HEK293 (cell line): ENCODE measurements around the gene CNOT6L.

Source experiments
- BCL6B ChIP-seq: fragments of 450-650 bp; formaldehyde crosslinking; IDR thresholded peaks from 2 replicates; pipeline ENCODE4 v1.5.1; 2017; ENCODE audit warnings: missing biosample characterization, missing genetic modification characterization
- TCF7L2 ChIP-seq: IDR thresholded peaks from 2 replicates; pipeline ENCODE4 v1.6.1; 2011; ENCODE audit warnings: low read depth, mild to moderate bottlenecking, inconsistent platforms, low read length, moderate library complexity, borderline replicate concordance
- ZNF174 ChIP-seq: fragments of 450-650 bp; formaldehyde crosslinking; IDR thresholded peaks from 2 replicates; pipeline ENCODE4 v1.5.0; 2017; ENCODE audit warnings: missing biosample characterization, mild to moderate bottlenecking, missing genetic modification characterization
- ZNF664 ChIP-seq: fragments of 450-650 bp; formaldehyde crosslinking; IDR thresholded peaks from 2 replicates; pipeline ENCODE4 v1.5.1; 2016; ENCODE audit warnings: missing biosample characterization, missing genetic modification characterization
- ZNF701 ChIP-seq: fragments of 450-650 bp; formaldehyde crosslinking; IDR thresholded peaks from 2 replicates; pipeline ENCODE4 v1.5.1; 2016; ENCODE audit warnings: missing biosample characterization, missing genetic modification characterization

CNOT6L gene

DNA sequence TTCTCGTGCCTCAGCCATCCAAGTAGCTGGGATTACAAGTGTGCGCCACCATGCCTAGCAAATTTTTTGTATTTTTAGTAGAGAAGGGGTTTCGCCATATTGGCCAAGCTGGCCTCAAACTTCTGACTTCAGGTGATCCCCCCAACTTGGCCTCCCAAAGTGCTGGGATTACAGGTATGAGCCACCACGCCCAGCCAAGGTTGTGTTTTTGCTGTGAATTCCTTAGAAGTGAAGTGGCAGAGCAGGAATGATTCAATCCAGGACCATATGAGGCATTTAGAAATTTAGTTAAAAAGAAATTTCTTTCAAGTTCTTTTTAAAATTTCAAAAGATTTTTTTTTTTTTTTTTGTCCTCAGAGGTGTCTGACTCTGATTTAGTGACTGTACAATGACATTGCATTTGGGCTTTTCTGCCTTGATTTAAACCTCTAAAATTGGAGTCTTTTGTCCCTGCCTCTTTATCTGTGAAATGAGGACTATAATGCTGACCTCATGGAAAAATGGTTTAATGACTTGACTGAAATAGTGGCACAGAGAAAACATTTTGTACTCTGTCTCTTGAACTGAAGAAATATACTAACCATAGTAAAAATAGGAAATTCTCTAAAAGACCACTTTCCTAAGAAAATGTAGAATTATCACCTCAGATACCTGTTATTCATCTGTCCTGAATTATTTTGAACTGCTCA, 153.6 kb downstream of the CNOT6L start (continued):
- no peak for TF ChIP-seq ZNF174 (tag by site-specific recombination)
- TF ChIP-seq ZNF664 = no peak
- no peak for TF ChIP-seq BCL6B (tag by site-specific recombination)
- TF ChIP-seq TCF7L2 = no peak
- no peak for TF ChIP-seq ZNF701
